ENCODE measurements around the gene KRT6C. TPM values are rescaled to one million over a fixed set of nuclear protein-coding genes. Genes with fewer than 3 reads are reported as not detected.

The KRT6C gene
- total and polyA plus RNA-seq, 2 experiments from 2014 or later: 0.07 to 0.18 TPM

DNA sequence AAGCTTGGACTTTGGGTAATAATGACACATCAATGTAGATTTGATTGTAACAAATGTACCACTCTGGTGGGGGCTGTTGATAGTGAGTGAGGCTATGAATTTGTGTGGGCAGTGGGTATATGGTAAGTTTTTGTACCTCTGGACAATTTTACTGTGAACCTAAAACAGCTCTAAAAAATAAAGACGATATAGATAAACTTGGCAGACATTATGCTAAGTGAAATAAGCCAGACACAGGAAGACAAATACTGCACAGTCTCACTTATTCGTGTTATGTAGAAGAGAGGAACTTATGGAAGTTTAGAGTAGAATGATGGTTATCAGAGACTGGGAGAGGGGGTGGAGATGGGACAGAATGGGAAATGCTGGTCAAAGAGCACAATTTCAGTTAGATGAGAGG, 8.7 kb downstream of the KRT6C start:
- no peaks in the 10 kb centered on the region for H4K20me1 ChIP-seq (ENCODE audit: insufficient read depth, poor library complexity, severe bottlenecking)
- no peaks in the 10 kb centered on the region for H3K4me1 ChIP-seq (ENCODE audit: insufficient read depth)
- H3K27ac ChIP-seq: no peak overlapping the region
- H2AFZ ChIP-seq: no peak overlapping the region
- DNase-seq (ENCODE audit: low spot score): no peak
- H3K4me3 ChIP-seq: no peak overlapping the region
- no peak overlapping the region for H3K4me2 ChIP-seq
- H3K27me3 ChIP-seq: no peaks in the 10 kb centered on the region
- H3K9me2 ChIP-seq (replicated peaks; ENCODE audit: insufficient read depth): no peaks in the 10 kb centered on the region
- H3K9me3 ChIP-seq (ENCODE audit: low read depth): no peaks in the 10 kb centered on the region
- TF ChIP-seq EZH2 (IDR thresholded peaks at IDR 0.05; ENCODE audit: borderline replicate concordance) (no peak), EZH2phosphoT487 (IDR thresholded peaks at IDR 0.05; ENCODE audit: low read depth, severe bottlenecking, unreplicated experiment) (no peak)
- TF ChIP-seq, protein P1, sequence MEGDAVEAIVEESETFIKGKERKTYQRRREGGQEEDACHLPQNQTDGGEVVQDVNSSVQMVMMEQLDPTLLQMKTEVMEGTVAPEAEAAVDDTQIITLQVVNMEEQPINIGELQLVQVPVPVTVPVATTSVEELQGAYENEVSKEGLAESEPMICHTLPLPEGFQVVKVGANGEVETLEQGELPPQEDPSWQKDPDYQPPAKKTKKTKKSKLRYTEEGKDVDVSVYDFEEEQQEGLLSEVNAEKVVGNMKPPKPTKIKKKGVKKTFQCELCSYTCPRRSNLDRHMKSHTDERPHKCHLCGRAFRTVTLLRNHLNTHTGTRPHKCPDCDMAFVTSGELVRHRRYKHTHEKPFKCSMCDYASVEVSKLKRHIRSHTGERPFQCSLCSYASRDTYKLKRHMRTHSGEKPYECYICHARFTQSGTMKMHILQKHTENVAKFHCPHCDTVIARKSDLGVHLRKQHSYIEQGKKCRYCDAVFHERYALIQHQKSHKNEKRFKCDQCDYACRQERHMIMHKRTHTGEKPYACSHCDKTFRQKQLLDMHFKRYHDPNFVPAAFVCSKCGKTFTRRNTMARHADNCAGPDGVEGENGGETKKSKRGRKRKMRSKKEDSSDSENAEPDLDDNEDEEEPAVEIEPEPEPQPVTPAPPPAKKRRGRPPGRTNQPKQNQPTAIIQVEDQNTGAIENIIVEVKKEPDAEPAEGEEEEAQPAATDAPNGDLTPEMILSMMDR (IDR thresholded peaks at IDR 0.05; ENCODE audit: poor library complexity): no peak
- WGBS (ENCODE audit: low lambda C conversion rate, missing lambda C conversion rate): 32% methylated on average over 2 of the region's 2 CpGs
- no peaks in the 10 kb centered on the region for H3K36me3 ChIP-seq (replicated peaks; ENCODE audit: insufficient read depth, low read depth)
- H3K79me2 ChIP-seq: no peaks in the 10 kb centered on the region

DNA sequence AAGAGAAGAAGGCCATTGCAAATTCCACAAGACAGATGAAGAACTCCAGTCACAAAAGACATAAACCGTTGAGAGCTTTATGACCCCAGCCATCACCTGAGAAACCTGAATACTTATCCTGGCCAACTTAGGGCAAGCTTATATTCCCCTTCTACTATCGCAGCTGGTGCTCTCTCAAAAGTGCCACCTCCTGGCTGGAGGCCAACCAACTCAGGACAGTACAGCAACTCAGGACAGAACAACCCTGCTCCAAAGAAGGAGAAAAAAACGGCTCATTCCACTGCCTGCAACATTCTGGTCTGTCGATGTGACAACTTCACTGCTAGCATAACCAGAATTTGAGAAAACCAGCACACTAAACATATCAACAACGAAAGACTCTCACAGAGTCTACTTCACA, 11.9 kb downstream of the KRT6C start:
- Histone ChIP-seq H3K9me3 (ENCODE audit: low read depth) (no peaks in the 10 kb centered on the region), H3K4me3 (no peak overlapping the region), H3K79me2 (no peaks in the 10 kb centered on the region), H3K9me2 (replicated peaks; ENCODE audit: insufficient read depth) (no peaks in the 10 kb centered on the region), H4K20me1 (ENCODE audit: insufficient read depth, poor library complexity, severe bottlenecking) (no peaks in the 10 kb centered on the region), H3K27me3 (no peaks in the 10 kb centered on the region), H3K27ac (no peak overlapping the region), H3K4me1 (ENCODE audit: insufficient read depth) (no peaks in the 10 kb centered on the region), H3K4me2 (no peak overlapping the region), H2AFZ (no peak overlapping the region), H3K36me3 (replicated peaks; ENCODE audit: insufficient read depth, low read depth) (no peaks in the 10 kb centered on the region)
- TF ChIP-seq EZH2phosphoT487 (IDR thresholded peaks at IDR 0.05; ENCODE audit: low read depth, severe bottlenecking, unreplicated experiment): no peak
- TF ChIP-seq, protein P1 (IDR thresholded peaks at IDR 0.05; ENCODE audit: poor library complexity): no peak
- no peak for DNase-seq (ENCODE audit: low spot score)
- 69% methylated on average over 5 of the region's 5 CpGs for WGBS (ENCODE audit: low lambda C conversion rate, missing lambda C conversion rate)

DNA sequence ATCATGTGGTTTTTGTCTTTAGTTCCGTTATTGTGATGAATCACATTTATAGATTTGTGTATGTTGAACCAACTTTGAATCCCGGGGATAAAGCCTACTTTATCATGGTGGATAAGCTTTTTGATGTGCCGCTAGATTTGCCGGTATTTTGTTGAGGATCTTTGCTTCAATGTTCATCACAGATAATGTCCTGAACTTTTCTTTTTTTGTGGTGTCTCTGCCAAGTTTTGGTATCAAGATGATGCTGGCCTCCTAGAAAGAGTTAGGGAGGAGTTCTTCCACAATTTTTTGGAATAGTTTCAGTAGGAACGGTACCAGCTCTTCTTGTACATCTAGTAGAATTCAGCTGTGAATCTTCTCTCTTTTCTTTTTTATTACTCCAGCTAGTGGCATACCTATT, 14.7 kb downstream of the KRT6C start:
- Histone ChIP-seq H3K4me1 (ENCODE audit: insufficient read depth) (no peaks in the 10 kb centered on the region), H3K9me3 (ENCODE audit: low read depth) (no peaks in the 10 kb centered on the region), H2AFZ (no peak overlapping the region), H3K9me2 (replicated peaks; ENCODE audit: insufficient read depth) (no peaks in the 10 kb centered on the region), H3K36me3 (replicated peaks; ENCODE audit: insufficient read depth, low read depth) (no peaks in the 10 kb centered on the region), H3K27me3 (no peaks in the 10 kb centered on the region), H3K27ac (no peak overlapping the region), H3K4me3 (no peak overlapping the region), H3K4me2 (no peak overlapping the region), H3K79me2 (no peaks in the 10 kb centered on the region), H4K20me1 (ENCODE audit: insufficient read depth, poor library complexity, severe bottlenecking) (no peaks in the 10 kb centered on the region)
- no peak for DNase-seq (ENCODE audit: low spot score)
- 81% methylated on average over 5 of the region's 5 CpGs for WGBS (ENCODE audit: low lambda C conversion rate, missing lambda C conversion rate)
- TF ChIP-seq EZH2phosphoT487 (IDR thresholded peaks at IDR 0.05; ENCODE audit: low read depth, severe bottlenecking, unreplicated experiment) (no peak), EZH2 (IDR thresholded peaks at IDR 0.05; ENCODE audit: borderline replicate concordance) (no peak)
- TF ChIP-seq, protein P1 (IDR thresholded peaks at IDR 0.05; ENCODE audit: poor library complexity): no peak

DNA sequence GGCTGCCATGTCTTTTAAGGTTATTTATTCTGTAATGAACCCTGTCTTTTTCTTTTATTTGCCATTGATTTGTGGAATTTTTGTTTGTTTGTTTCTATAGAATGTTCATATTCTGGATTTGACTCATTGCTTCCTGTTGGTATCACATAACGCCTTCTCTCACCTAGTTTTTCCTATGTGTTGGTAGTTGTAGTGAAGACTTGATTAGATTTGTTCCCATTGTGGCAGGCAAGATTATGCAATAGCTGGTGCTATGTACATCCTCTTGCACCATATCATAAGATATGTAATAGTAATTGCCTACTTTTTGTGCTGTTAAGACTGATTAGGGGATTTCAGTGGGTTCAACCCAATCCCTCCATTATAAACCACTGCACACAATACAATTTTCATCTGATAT, 17.8 kb downstream of the KRT6C start:
- Histone ChIP-seq H3K36me3 (replicated peaks; ENCODE audit: insufficient read depth, low read depth) (no peaks in the 10 kb centered on the region), H3K27me3 (no peaks in the 10 kb centered on the region), H3K27ac (no peak overlapping the region), H3K9me3 (ENCODE audit: low read depth) (no peaks in the 10 kb centered on the region), H2AFZ (no peak overlapping the region), H3K4me3 (no peak overlapping the region), H3K79me2 (no peaks in the 10 kb centered on the region), H3K4me1 (ENCODE audit: insufficient read depth) (no peaks in the 10 kb centered on the region), H4K20me1 (ENCODE audit: insufficient read depth, poor library complexity, severe bottlenecking) (no peaks in the 10 kb centered on the region), H3K4me2 (no peak overlapping the region), H3K9me2 (replicated peaks; ENCODE audit: insufficient read depth) (no peaks in the 10 kb centered on the region)
- 89% methylated on average over 1 of the region's 1 CpG for WGBS (ENCODE audit: low lambda C conversion rate, missing lambda C conversion rate)
- TF ChIP-seq, protein P1 (IDR thresholded peaks at IDR 0.05; ENCODE audit: poor library complexity): no peak
- TF ChIP-seq EZH2phosphoT487 (IDR thresholded peaks at IDR 0.05; ENCODE audit: low read depth, severe bottlenecking, unreplicated experiment) (no peak), EZH2 (IDR thresholded peaks at IDR 0.05; ENCODE audit: borderline replicate concordance) (no peak)
- DNase-seq (ENCODE audit: low spot score): no peak
